Stimulated activated CD8-positive, alpha-beta memory T cell treated with anti-CD3 and anti-CD28 coated beads, Interleukin-12 subunit alpha, Interleukin-12 subunit beta, amount 100 ng/mL, for 24 hours (primary cell): ENCODE results near the gene SLC35D1.
"Not testable (repeated sequence)": the region's sequence is repeated elsewhere in the genome, so short reads cannot be mapped to it uniquely, and the experiment has no call there.

Source experiments
- DNase-seq: peaks from one replicate; pipeline ENCODE4 v3.0.0-alpha.2; 2020; ENCODE audit errors: extremely low read depth

Gene SLC35D1

DNA sequence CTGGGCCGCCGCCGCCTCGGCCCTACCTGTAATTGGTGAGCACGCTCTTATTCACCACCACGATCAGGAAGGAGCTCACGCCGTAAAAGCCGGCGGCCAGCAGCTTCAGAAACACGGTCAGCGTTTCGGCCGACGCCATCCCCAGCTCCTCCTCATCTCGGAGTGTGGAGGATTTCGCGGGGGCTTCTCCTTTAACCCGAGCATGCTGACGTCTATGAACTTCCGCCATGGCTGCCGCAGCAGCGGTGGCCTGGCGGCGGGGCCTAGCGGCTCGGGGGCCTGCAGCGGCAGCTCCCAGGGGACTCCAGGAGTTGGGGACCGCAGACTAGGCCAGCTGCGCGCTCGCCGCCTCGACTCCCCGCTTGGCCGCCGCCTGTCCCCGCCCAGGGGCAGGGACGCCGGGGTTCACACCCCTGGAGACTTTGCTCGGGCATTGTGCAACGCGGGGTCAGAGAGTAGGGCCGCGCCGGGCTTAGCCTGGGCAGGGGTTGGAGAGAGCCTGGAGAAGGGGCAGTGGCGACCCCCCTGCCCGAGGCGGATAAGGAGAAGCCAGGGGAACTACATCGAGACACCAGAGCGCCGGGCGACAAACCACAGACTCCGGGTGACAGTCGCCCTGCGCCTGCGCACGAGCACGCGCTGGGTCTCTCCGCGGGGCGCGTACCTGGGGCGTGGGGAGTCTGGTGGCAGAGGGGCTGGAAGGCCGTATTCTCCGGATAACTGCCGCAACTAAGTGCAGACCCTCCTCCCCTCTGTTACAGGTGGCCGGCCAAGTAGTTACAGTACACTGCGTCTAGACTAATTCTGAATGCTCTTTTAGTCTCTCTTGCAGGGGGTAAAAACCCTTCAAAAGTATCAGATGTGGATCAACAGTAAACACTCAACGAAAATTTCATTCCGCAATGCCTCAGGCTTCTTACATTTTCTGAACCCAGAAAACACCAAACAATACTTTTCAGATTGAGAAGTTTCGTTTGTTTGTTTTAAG lies at the start of gene SLC35D1:
TSS of gene SLC35D1 (minus strand) at position 364 of the 988 bp plus-strand sequence. CDS start at position 229, 135 bp downstream.
- peak; percentile 54 for DNase-seq

DNA sequence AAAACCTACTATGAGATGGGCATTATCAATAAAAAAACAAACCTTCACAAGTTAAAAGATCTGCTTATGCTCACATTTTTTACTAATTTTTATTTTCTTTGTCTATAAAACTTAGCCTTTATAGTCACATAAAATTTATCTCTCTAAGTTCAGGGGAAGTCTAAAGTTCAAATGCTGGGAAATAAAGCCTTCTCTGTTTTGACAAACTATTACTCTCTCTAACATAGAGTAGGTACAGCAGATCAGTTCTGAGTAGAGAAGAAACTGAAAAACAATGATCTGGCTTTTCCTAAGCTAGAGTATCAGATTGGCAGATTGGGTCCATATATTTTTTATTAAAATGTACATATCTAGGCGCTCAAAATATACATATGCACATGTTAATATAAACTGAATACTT lies 49.6 kb upstream of the SLC35D1 start:
- DNase-seq = no peak

DNA sequence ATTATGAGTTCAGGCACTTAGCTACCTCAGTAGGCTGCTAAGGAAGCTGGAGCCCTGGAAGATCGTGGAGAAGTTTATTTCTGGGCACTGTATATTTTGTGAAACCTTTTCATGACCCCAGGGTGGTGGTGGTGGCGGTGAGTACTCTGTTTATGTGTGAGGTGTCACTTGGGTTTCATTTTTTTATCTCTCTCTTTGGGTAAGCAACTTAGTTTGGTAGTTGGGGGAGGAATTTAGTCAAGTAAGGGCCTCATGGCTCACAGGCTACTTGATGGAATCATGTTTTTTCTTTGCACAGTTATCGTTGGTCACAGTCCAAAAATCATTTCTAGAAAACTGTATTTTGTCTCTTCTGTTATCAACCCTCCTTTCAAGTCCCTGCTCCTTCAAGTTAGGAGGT lies 46.9 kb upstream of the SLC35D1 start:
- no peak for DNase-seq

DNA sequence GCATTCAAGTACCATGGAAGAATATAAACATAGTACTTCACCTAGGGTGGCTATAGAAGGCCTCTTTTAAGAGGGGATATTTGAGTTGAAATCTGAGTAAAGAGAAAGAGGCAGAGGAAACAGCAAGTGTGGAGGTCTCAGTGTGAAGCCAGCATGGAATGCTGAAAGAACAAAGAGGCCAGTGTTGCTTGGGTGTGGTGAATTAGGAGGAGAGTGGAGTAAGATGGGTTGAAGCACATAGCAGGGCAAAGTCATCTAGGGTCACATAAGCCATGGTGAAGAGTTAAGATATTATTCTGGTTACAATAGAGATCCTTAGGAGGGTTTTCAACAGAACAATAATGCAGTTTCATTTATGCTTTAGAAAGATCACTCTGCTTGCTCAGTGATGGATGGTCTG lies 43.4 kb upstream of the SLC35D1 start:
- no peak for DNase-seq

DNA sequence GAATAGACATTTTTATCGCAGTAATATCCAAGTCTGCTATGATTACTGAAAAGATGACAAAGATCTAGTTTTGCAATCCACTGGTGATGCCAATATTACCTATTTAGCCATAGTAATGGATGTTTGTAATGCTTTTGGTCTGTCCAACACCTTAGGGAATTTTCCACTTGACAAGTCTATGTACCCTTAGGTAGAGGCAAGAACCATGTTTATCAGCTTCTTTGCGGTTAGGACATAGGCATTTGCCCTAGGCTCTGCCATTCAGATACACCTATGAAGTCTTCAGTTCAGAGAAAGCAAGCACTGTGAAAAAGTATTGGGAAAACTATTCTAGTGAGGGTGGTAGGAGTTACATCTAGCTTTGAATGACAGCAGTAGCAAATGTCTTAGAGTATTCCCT lies 40.2 kb upstream of the SLC35D1 start:
- no peak for DNase-seq

DNA sequence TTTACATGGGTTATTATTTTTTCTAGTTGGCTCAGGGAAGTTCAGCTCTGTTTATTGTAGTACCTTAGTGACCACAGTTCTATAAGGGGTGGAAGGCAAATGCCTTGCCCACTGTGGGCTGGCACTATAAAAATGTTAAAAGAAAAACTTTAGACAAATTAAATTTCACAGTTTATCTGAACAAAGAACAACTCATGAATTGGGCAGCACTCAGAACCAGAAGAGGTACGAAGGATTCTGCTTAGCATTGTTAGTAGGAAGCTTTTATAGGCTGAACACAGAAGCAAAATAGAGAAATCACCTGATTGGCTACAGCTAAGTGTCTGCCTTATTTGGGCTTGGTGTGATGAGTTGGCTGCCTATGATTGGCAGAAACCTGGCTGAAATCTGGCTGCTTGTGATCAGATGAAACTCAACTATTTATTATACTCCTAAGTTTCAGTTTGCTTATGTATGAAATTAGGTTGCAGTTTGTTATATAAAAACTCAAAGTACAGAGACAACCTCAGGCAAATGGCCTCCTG lies 35.8 kb upstream of the SLC35D1 start:
- DNase-seq = no peak

DNA sequence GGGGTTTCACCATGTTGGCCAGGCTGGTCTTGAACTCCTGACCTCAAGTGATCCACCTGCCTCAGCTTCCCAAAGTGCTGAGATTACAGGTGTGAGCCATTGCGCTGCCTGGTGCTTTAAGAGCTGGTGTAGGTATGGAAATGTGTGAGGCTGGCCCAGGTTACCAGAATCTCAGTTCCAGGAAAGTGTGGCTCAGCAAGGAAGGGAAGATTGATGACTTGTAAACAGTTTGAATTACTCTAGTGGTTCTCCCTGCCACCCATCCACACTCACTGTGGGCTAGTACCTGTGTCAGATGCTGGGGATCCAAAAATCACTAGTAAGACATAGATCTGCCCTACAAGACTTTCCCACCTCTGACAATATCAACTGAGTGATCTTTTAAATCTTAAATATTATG lies 34.5 kb upstream of the SLC35D1 start:
- DNase-seq = no peak

DNA sequence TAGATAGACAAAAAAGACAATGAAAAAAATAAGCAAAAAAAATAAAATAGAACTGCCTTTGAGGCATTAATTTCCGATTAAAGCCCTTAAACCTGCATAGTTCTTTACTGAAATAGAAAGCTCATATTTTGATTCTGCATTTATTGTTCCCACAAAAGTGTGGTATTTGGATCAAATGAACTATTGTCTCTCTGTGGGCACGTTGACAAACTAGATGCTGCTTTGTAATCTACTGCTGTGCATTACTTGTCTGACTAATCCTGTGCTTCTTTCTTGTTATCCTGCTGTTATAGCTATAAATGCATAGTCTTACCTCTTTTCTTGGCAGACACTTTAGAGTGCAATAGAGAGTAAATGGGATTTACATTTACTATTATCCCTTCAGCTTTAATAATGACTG lies 31.4 kb upstream of the SLC35D1 start:
- DNase-seq = no peak

DNA sequence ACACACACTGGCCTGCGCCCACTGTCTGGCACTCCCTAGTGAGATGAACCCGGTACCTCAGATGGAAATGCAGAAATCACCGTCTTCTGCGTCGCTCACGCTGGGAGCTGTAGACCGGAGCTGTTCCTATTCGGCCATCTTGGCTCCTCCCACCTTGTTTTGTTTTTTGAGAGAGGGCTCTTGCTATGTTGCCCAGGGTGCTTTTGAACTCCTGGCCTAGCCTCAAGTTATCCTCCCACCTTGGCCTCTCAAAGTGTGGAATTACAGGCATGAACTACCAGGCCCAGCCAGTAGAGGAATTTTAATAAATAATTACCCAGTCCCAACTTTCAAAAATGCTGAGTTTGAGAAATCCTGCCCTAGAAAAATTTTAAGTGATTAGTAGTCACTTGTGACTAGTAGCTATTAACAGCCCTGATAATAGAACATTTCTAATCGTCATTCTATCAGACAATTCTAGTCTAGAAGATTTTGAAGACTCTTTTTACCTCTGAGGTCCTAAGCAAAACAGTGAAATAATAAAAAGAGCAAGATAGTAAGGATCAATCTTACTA lies 30.9 kb upstream of the SLC35D1 start:
- DNase-seq = no peak

DNA sequence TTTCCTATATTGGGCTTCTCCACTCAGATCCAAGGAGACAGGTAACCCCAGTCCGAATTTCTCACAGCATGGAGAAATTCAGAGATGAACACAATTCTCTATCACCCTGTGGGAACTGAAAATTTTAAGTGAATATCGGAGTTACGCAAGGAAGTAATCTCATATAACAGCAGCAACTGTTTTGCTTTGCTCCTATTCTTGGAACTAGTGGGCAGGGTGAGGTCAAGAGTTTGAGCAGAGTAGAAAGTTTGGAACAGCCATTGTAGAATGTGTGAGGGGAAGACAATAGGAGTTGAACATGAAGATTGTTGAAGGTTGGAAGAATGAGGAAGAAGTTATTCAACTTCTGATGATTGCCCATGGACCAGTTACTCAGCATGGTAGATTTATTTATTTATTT lies 24.3 kb upstream of the SLC35D1 start:
- DNase-seq = no peak

DNA sequence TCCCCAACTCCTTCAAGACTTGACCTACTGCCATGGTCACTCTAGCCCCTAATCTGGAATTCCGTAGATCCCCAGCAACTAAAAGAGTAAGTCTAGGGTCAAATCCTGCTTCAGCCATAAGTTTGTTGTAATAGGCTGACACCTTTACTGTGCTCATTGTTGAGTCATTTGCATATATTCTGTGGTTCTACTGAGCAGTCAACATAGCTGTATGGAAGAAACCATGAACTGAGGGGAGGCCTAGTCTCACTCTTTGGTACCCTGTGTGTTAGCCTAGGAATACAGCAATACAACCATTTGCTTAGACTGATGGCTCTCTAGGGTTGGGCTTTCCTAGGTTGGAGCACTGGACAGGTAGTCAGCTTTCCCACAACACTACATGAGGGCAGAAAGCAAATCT lies 23.6 kb upstream of the SLC35D1 start:
- no peak for DNase-seq

DNA sequence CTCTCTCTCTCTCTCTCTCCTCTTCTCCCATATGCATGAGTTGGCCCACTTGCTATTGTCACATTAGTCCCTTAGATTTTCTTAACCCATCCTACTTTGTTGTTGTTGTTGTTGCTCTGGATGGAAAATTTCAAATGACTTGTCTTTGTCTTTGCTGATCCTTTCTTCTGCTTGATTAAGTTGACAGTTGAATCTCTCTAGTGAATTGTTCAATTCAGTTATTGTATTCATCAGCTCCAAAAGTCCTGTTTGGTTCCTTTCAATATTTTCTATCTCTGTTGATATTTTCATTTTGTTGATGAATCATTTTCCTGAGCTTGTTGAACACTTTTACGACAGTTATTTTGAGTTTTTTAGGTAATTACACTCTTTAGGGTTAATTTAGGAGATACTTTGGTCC lies 18.8 kb upstream of the SLC35D1 start:
- DNase-seq = no peak

DNA sequence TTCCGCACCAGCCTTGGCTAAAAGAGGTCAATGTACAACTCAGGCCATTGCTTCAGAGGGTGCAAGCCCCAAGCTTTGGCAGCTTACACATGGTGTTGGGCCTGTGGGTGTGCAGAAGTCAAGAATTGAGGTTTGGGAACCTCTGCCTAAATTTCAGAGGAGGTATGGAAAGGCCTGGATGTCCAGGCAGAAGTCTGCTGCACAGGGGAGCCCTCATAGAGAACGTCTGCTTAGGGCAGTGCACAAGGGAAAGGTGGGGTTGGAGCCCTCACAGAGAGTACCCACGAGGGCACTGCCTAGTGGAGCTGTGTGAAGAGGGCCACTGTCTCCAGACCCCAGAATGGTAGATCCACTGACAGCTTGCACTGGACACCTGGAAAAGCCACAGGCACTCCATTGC lies 13.7 kb upstream of the SLC35D1 start:
- DNase-seq = not testable (repeated sequence)

DNA sequence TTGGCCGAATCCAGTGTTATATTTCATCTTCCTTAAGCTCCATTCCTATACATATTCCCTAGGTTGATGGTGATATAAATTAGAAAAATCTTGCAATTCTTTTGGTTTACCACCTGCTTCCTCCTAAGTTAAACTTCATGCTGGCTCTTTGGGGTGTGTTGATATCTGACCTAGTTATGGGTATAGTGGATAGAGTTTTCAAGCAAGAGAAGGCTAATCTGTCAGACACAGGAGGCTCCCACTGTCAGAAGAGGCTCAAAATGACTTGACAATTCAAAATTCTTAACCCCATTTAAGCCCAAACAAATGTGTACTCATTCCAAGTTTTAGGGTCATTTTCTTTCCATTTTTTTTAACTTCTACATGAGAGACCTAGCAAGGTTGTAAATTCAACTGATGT lies 8.5 kb upstream of the SLC35D1 start:
- DNase-seq = no peak

DNA sequence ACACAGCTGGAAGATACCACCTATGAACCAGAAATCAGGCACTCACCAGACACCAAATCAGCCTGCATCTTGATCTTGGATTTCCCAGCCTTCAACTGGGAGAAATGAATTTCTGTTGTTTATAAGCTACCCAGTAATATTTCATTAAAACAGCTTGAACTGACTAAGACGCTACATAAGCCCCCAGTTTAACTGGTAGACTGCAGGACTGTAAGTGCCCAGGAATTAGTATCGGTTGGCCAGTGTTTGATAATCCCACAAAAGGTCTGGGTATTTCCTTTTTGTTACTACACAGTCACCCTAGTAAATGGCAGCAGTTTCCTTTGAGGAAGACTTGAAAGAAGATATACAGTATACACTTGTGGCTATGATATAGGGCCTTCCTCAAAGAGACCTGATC lies 7.3 kb upstream of the SLC35D1 start:
- no peak for DNase-seq

DNA sequence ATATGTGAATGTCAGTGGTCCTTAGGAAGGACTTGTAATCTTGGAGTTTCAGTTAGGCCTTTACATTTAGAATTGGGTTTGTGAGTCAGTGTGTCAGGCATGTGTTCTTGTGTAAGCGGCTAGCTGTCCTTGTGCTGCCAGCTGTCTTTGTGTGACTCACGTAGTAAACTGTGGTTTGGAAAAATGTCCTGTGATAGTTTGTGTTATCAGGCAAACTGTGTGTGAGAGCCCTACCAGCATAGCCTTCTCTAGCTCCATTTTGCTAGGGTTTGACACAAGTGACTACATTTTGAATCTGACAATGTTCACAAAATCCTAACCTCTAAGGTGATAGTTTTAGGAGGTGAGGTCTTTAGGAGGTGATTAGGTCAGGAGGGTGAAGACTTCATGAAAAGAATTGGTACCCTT lies 6.9 kb upstream of the SLC35D1 start:
- DNase-seq = no peak

DNA sequence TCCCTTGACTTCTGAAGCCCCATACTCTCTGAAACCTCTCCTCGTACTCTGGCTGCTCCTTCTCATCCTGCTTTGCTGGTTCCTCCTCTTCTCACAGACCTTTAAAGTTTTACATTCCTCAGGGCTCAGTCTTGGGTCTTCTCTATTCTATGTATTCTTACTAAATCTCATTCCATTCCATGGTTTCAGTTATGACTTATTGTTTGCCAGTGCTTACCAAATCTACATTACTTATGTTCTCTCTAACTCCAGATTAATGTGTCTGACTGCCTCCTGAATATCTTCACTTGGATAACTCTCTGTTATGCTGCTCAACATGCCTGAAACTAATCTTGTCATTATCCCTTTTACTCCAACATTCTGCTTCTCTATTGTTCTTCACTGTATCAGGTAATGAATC lies 5.4 kb upstream of the SLC35D1 start:
- no peak for DNase-seq

DNA sequence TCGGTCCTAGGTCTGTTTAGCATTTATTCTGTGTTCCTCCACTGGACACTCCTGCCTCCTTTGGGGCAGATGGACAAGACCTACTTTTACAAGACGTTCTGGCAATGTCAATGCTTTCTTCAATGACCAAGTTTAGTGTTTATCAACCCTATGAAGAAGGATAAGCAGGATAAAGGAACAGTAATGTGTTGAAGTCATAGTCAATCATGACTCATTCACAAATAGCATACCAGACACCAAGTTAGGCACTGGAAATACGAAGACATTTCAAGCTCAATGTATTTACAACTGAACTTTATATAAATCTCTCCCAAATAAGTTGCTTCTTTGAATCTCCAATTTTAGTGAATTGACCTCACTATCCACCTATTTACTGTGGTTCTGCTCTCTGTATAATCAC lies 4.8 kb upstream of the SLC35D1 start:
- no peak for DNase-seq

DNA sequence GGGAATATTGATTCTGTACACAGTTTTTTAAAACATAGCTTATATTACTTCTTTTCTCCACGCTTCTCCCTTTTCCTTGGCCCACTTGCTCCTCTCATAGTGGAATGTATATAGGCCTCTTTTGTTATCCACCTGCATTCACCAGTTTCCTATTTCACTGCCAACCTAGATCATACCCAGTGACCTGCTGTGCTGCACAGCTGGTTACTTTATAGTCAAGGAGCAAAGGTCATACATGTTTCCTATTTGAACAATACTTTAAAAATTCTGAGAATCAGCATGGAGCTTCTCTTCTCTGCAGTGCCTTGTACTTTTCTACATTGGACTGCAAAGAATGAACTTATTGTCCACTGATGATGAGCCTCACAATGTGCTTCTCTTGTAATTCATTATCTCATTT lies 4.3 kb upstream of the SLC35D1 start:
- DNase-seq = no peak

DNA sequence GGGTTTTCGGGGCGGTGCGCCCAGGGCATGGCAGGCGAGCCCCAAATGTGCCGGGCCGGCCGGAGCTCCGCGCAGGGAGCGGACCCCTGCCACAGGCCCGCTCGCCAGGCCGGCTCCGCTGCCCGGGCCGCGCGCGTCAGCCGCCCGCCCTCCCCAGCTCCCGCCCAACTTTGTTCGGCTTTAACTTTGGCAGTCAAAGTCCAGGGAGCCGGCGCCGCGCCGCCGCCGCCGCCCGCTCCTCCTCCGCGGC lies 488 bp downstream of the SLC35D1 start:
- DNase-seq = no peak

DNA sequence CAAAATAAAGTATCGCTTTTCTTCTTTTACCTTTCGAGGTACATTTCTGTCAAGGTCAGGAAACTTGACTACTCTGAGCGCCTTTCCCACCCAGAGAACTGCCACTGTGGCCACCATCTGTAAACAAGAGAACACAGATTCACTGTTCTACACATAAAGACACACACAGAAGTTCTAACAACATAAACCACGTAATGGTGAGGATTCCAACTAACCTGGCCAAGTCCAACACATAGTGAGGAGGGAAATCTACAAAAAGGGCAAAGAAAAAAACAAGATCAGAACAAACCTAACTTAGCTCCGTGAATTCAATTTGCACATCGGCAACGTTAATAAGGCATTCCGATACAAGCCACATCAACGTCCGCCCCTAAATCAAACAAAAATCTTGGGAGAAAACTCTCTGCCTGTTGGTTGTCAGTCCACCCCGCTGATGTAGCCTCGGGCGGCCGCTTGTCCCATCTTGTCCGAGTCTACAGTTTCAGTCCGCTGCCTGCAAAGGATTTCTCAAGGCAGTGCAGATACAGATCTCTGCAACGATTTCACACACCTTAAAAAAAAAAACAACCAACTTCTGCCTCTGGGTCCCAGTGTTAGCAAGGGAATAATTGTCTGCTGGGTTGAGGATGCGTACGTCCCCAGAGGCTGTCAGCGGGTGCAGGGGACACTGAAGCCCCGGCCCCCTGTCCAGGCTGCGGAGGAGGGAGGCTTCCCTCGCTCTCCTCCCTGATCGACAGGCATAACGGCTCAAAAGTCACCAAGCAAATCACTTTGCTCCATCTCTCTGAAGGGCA lies 1.0 kb downstream of the SLC35D1 start:
- no peak for DNase-seq

DNA sequence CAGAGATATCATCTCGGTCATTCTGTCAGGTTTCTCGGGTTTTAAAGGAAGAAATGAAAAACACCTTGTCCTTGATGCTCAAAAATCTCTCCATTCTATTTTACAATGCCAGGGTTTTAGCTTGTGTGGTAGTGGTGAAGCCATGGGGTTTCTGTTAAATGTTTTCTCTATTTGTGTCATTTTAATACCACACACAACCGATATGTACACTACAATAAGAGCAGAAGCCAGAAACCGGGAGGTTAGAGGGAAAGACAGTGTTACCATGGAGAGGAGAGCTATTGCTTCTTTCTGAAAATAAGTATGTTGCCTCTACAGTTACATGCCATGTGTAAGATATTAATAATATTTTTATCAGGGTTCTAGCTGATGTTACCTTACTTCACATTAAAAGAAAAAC lies 2.8 kb downstream of the SLC35D1 start:
- DNase-seq = no peak
